DOHH2 (cell line): Measurements from ENCODE around the gene IER2.

Experiments used
- H3F3A ChIP-seq: fragments of 200-600 bp; sonication (generic), shearing (Covaris generic); 2 replicates; pipeline ENCODE4 v1.6.0; 2016; ENCODE audit warnings: antibody characterized with exemption, mild to moderate bottlenecking; ENCODE audit not compliant: control insufficient read depth, insufficient read depth
- H3K27ac ChIP-seq: fragments of 200-600 bp; sonication (generic); 2 replicates; pipeline ENCODE4 v1.5.1; 2014; ENCODE audit warnings: low read depth, mild to moderate bottlenecking, low read length, moderate library complexity
- H3K27me3 ChIP-seq: fragments of 200-600 bp; sonication (generic); 2 replicates; pipeline ENCODE4 v1.6.1; 2014; ENCODE audit warnings: mild to moderate bottlenecking, low read length, mixed read lengths; ENCODE audit not compliant: control insufficient read depth
- H3K36me3 ChIP-seq: fragments of 200-600 bp; sonication (generic); 2 replicates; pipeline ENCODE4 v1.6.1; 2014; ENCODE audit warnings: mild to moderate bottlenecking, low read length, moderate library complexity, mixed read lengths; ENCODE audit not compliant: control insufficient read depth
- H3K4me1 ChIP-seq: fragments of 200-600 bp; sonication (generic); 2 replicates; pipeline ENCODE4 v1.6.1; 2014; ENCODE audit warnings: mild to moderate bottlenecking, low read length, mixed read lengths; ENCODE audit not compliant: control insufficient read depth
- H3K4me2 ChIP-seq: fragments of 200-600 bp; sonication (generic); 2 replicates; pipeline ENCODE4 v1.6.0; 2014; ENCODE audit warnings: mild to moderate bottlenecking, low read length, moderate library complexity
- H3K4me3 ChIP-seq: fragments of 200-600 bp; sonication (generic); 2 replicates; pipeline ENCODE4 v1.5.1; 2014; ENCODE audit warnings: mild to moderate bottlenecking, low read length, mixed read lengths
- H3K79me2 ChIP-seq: fragments of 200-600 bp; sonication (generic); 2 replicates; pipeline ENCODE4 v1.6.1; 2014; ENCODE audit warnings: mild to moderate bottlenecking, low read length, mixed read lengths; ENCODE audit not compliant: control insufficient read depth
- H3K9me2 ChIP-seq: fragments of 200-600 bp; sonication (generic); replicated peaks from 2 replicates; pipeline ENCODE4 v1.6.1; 2014; ENCODE audit warnings: mild to moderate bottlenecking, low read length, mixed read lengths; ENCODE audit not compliant: control insufficient read depth
- H3K9me3 ChIP-seq: fragments of 200-600 bp; sonication (generic); 2 replicates; pipeline ENCODE4 v1.6.1; 2014; ENCODE audit warnings: antibody characterized with exemption, low read length, mixed read lengths; ENCODE audit not compliant: control insufficient read depth, insufficient read depth
- H4K20me1 ChIP-seq: fragments of 200-600 bp; sonication (generic); 2 replicates; pipeline ENCODE4 v1.6.0; 2014; ENCODE audit warnings: low read depth, mild to moderate bottlenecking, antibody characterized with exemption, low read length, moderate library complexity; ENCODE audit not compliant: control insufficient read depth, insufficient read depth
- CTCF ChIP-seq: fragments of 200-600 bp; sonication (generic); IDR thresholded peaks from one replicate; pipeline ENCODE4 v1.5.1; 2014; ENCODE audit warnings: antibody characterized with exemption, mild to moderate bottlenecking, low read depth, low read length; ENCODE audit not compliant: poor library complexity, severe bottlenecking
- EZH2phosphoT487 ChIP-seq: fragments of 200-600 bp; sonication (generic); IDR thresholded peaks from 2 replicates; pipeline ENCODE4 v1.6.1; 2017; ENCODE audit warnings: borderline replicate concordance, mild to moderate bottlenecking, antibody characterized with exemption, low read length, moderate library complexity, mixed read lengths

The IER2 gene

GRCh38 chr19:13169769-13170168 lies 19.6 kb downstream of the IER2 start:
- no peaks in the 10 kb centered on the region for H3K79me2 ChIP-seq
- no peaks in the 10 kb centered on the region for H3K9me2 ChIP-seq
- no peaks in the 10 kb centered on the region for H3K9me3 ChIP-seq
- no peaks in the 10 kb centered on the region for H3K36me3 ChIP-seq
- H3K27ac ChIP-seq = no peak overlapping the region
- H3K27me3 ChIP-seq = no peaks in the 10 kb centered on the region
- H3K4me1 ChIP-seq = peaks cover 75% of the 10 kb centered on the region
- no peak overlapping the region for H3K4me3 ChIP-seq
- TF ChIP-seq EZH2phosphoT487 (no peak), CTCF (no peak)
- H4K20me1 ChIP-seq = no peaks in the 10 kb centered on the region
- H3F3A ChIP-seq = peaks cover 22% of the 10 kb centered on the region
- H3K4me2 ChIP-seq = no peak overlapping the region

- H3K4me3 ChIP-seq = no peak overlapping the region
- no peaks in the 10 kb centered on the region for H3K9me2 ChIP-seq
- peaks cover 61% of the 10 kb centered on the region for H3K4me1 ChIP-seq
- no peaks in the 10 kb centered on the region for H3K36me3 ChIP-seq
- no peaks in the 10 kb centered on the region for H4K20me1 ChIP-seq
- no peaks in the 10 kb centered on the region for H3K9me3 ChIP-seq
- H3K4me2 ChIP-seq = no peak overlapping the region
- H3K27ac ChIP-seq = no peak overlapping the region
- no peaks in the 10 kb centered on the region for H3K27me3 ChIP-seq
- H3F3A ChIP-seq = peaks cover 16% of the 10 kb centered on the region
- TF ChIP-seq EZH2phosphoT487 (no peak), CTCF (no peak)
- H3K79me2 ChIP-seq = no peaks in the 10 kb centered on the region
These were observed 20.9 kb downstream of the IER2 start for GRCh38 chr19:13171146-13171545.

DNA sequence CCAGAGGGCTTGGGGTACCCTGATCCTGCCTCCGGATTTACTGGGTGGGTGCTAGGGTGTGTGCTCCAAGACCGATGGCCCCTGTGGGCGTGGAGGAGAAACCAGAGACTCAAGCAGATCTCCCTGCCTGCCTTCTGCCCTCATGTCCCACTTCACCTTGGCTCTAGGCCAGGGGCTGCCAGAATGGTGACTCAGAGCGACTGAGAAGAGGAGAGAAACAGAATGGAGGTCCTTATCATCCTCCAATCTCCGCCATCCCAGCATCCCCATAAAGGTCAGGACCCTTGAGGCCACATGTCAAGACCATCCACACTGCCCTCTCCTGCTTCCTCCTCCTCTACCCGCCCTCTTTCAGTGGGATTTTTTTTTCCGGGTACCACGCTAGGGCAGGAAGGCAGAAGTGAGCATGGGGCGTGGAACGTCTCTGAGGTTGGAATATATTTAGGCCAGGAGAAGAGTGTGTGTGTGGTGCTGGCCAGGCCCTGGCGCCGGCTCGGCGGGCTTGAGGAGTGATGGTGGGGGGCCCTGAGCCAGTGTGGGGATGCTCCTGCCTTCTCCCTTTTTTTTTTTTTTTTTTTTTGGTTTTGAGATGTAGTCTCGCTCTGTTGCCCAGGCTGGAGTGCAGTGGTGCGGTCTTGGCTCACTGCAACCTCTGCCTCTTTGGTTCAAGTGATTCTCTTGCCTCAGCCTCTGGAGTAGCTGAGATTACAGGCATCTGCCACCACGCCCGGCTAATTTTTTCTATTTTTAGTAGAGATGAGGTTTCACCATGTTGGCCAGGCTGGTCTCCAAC lies 22.3 kb downstream of the IER2 start:
- Histone ChIP-seq H3F3A (peaks cover 9% of the 10 kb centered on the region), H3K27me3 (no peaks in the 10 kb centered on the region), H3K36me3 (no peaks in the 10 kb centered on the region), H3K79me2 (no peaks in the 10 kb centered on the region), H3K27ac (no peak overlapping the region), H3K4me2 (no peak overlapping the region), H3K4me3 (no peak overlapping the region), H3K4me1 (peaks cover 47% of the 10 kb centered on the region), H4K20me1 (no peaks in the 10 kb centered on the region), H3K9me2 (no peaks in the 10 kb centered on the region), H3K9me3 (no peaks in the 10 kb centered on the region)
- no peak for TF ChIP-seq EZH2phosphoT487
- TF ChIP-seq CTCF = no peak
